Left lung (tissue), 10 donors: ENCODE results near the gene JKAMP. TPM values are rescaled to one million over a fixed set of nuclear protein-coding genes. Genes with fewer than 3 reads are reported as not detected.

Source experiments
- ATAC-seq: fragments of 200-7000 bp; cut with Tn5 transposase; one replicate; pipeline ENCODE4 v1.9.1; 2020; ENCODE audit warnings: moderate library complexity
- DNase-seq, 4 donors: peaks; one replicate each; pipeline ENCODE4 v3.0.0-alpha.2; 2013 to 2020
- H3K27ac ChIP-seq, 2 donors: fragments of 200-600 bp; sonication (generic) in 1 of 2; one replicate each; pipeline versions ENCODE4 v1.5.0 to v1.8.0; 2020 to 2021
- H3K27me3 ChIP-seq, 2 donors: fragments of 200-600 bp; sonication (generic) in 1 of 2; one replicate each; pipeline versions ENCODE4 v1.5.0 to v1.8.0; 2020 to 2021
- H3K36me3 ChIP-seq, 2 donors: fragments of 200-600 bp; sonication (generic) in 1 of 2; one replicate each; pipeline versions ENCODE4 v1.5.0 to v1.8.0; 2020 to 2021
- H3K4me1 ChIP-seq, 2 donors: fragments of 200-600 bp; one replicate each; pipeline ENCODE4 v1.8.0; 2021
- H3K4me3 ChIP-seq, 2 donors: fragments of 200-600 bp; sonication (generic) in 1 of 2; one replicate each; pipeline versions ENCODE4 v1.5.0 to v1.8.0; 2020 to 2021; ENCODE audit warnings: mild to moderate bottlenecking in 1 of 2
- H3K9me3 ChIP-seq, 2 donors: fragments of 200-600 bp; sonication (generic) in 1 of 2; one replicate each; pipeline versions ENCODE4 v1.5.0 to v1.8.0; 2020 to 2021
- intact Hi-C, 2 donors: fragments of 100-400 bp; cut with DNase I; formaldehyde crosslinking; loops; one replicate each; pipeline versions ENCODE4 v1.11.2 to v1.14.2; 2022
- polyA plus RNA-seq, 6 donors: library from polyadenylated mRNA; unstranded; fragments of 120-200 nt; gene quantifications; one replicate each; pipeline ENCODE4 v1.2.1, GENCODE V29; 2013; ENCODE audit not compliant: insufficient read length in 6 of 6
- total RNA-seq, 2 donors: library from RNA; stranded (reverse); fragmentation: NEBNext Ultra II Directional; extraction: Animal tissue kit (Norgen Biotek cat#: 25700); gene quantifications; one replicate each; pipeline ENCODE4 v1.2.1, GENCODE V29; 2021
- TF ChIP-seq, protein P1 (sequence below), 2 donors: fragments of 200-600 bp; sonication (generic) in 1 of 2; IDR thresholded peaks; one replicate each; pipeline versions ENCODE4 v1.5.0 to v1.8.0; 2021; ENCODE audit warnings: antibody characterized with exemption in 2 of 2
- donor health status: DM: no; HTN: yes; CAD: no.
- donor health status: DM: no; HTN: no; CAD: no.

Gene JKAMP
- total and polyA plus RNA-seq, 8 donors, result 41.6 to 90.1 (median 81.2) TPM

DNA sequence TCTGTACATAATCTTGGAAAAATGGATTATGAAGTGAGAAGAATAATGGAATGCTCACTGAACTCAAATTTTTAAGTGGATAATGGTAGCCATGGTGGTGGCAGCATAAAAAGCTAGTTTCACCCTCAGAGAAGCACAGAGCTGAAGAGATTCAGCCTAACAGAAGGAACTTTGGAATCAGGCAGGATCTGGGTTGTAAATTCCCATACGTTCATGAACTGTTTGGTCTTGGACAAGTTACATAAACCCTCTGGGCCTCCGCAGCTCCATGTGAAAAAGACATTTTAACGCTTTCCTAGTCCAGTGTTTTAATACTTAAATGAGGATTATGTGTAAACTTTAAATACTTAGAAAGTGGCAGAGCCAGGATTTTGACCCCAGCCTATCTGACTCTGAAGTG, 26.6 kb downstream of the JKAMP start:
- H3K27ac ChIP-seq, result no peak overlapping the region
- no peak for DNase-seq
- no peak for ATAC-seq
- no peak overlapping the region for H3K4me3 ChIP-seq
- H3K9me3 ChIP-seq, result no peaks in the 10 kb centered on the region
- H3K36me3 ChIP-seq, result no peaks in the 10 kb centered on the region
- H3K27me3 ChIP-seq, result no peaks in the 10 kb centered on the region
- H3K4me1 ChIP-seq, result no peaks in the 10 kb centered on the region
- intact Hi-C loops, result no loop called here
- TF ChIP-seq, protein P1, sequence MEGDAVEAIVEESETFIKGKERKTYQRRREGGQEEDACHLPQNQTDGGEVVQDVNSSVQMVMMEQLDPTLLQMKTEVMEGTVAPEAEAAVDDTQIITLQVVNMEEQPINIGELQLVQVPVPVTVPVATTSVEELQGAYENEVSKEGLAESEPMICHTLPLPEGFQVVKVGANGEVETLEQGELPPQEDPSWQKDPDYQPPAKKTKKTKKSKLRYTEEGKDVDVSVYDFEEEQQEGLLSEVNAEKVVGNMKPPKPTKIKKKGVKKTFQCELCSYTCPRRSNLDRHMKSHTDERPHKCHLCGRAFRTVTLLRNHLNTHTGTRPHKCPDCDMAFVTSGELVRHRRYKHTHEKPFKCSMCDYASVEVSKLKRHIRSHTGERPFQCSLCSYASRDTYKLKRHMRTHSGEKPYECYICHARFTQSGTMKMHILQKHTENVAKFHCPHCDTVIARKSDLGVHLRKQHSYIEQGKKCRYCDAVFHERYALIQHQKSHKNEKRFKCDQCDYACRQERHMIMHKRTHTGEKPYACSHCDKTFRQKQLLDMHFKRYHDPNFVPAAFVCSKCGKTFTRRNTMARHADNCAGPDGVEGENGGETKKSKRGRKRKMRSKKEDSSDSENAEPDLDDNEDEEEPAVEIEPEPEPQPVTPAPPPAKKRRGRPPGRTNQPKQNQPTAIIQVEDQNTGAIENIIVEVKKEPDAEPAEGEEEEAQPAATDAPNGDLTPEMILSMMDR (IDR thresholded peaks at IDR 0.05), result no peak

DNA sequence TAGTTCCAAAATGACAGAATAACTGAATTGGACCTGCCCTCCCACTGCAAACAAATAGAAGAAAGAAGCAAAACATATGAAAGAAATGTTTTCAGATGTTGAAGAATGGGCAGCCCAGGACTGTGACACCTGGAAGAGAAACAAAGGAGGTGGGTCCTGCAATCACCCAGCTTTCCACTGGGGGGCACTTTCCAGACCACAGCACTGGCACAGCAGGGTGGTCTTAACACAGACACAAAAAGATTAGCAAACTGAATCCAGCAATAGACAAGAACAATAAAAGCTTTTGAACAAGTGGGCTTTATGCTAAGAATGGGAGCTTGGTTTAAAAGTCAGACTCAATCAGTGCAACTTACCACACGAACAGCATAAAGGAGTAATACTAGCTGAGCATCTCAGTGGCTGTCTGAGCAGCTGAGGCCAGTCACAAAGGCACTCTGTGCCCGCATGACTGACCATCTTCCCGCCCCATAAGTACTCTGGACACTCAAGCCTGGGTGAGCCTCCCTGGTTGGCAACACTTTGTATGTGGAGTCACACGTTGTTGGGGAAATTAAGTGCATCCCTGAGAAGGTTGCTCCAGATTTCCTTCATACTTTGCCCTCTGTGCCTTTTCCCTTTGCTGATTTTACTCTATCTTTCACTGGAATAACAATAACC, 27.7 kb downstream of the JKAMP start:
- DNase-seq (no peak), ATAC-seq (no peak)
- TF ChIP-seq, protein P1 (IDR thresholded peaks at IDR 0.05), result peak in 1 of 2 donors; percentile 26
- H3K4me3 ChIP-seq, result no peak overlapping the region
- H3K27ac ChIP-seq, result no peak overlapping the region
- no peaks in the 10 kb centered on the region for H3K4me1 ChIP-seq
- intact Hi-C loops, result no loop called here
- no peaks in the 10 kb centered on the region for H3K36me3 ChIP-seq
- H3K9me3 ChIP-seq, result no peaks in the 10 kb centered on the region
- H3K27me3 ChIP-seq, result no peaks in the 10 kb centered on the region

DNA sequence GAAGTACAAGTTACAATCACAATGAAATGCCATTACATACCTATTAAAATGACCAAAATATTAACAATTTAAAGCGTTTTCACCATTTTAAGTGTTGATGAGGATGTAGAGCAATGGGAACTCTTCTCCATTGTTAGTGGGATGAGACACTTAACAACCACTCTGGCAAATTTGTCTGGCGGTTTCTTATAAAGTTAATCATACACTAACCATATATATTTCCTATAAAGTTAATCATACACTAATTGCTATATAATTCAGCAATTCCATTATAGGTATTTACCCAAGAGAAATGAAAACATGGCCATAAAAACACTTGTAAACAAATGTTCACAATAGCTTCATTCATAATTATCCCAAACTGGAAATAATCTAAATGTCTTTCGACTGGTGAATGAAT, 35.9 kb downstream of the JKAMP start:
- no peaks in the 10 kb centered on the region for H3K9me3 ChIP-seq
- no peak overlapping the region for H3K27ac ChIP-seq
- H3K36me3 ChIP-seq, result no peaks in the 10 kb centered on the region
- TF ChIP-seq, protein P1 (IDR thresholded peaks at IDR 0.05), result no peak
- DNase-seq (no peak), ATAC-seq (no peak)
- no peaks in the 10 kb centered on the region for H3K27me3 ChIP-seq
- H3K4me1 ChIP-seq, result no peaks in the 10 kb centered on the region
- H3K4me3 ChIP-seq, result no peak overlapping the region
- intact Hi-C loops, result no loop called here

DNA sequence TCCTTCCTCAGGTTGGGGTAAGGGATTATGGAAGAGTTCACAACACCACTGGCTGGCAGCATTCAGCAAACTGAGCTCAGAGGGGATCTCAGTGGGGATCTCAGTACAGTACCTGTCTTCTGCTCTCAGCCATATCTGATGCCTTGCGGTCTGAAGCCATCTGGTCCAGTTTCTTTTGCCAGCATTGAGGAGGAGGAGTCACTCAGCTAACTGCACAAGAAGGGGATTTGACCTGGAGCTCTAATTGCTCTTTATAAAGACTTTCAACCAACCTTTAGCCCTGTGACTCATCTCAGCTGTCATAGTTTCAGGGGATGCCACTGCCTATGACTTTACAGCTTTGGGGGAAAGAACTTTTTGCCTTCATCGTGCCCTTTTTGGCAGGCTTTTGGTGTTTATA, 44.9 kb downstream of the JKAMP start:
- no peak for ATAC-seq
- Histone ChIP-seq H3K9me3 (peaks cover 0 to 6% of the 10 kb centered on the region in 2 donors), H3K4me3 (no peak overlapping the region), H3K36me3 (no peaks in the 10 kb centered on the region), H3K27ac (no peak overlapping the region), H3K27me3 (no peaks in the 10 kb centered on the region), H3K4me1 (no peaks in the 10 kb centered on the region)
- intact Hi-C loops, result no loop called here
- TF ChIP-seq, protein P1 (IDR thresholded peaks at IDR 0.05), result no peak
- no peak for DNase-seq

DNA sequence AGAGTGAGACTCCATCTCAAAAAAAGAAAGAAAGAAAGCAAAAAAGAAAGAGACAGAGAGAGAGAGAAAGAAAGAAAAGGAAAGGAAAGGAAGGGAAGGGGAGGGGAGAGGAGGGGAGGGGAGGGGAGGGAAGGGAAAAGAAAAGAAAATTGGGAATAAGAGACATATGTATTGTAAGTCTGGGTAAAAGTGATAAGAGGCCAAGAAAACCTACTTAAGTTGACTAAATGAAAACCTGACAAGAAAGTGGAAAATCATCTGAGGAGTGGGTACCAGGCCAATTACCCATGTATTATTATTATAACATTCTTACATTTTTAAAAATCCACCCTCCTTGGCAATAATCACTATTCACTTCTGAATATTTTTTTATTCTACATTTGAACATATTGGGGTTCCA, 46.0 kb downstream of the JKAMP start:
- H3K27me3 ChIP-seq, result no peaks in the 10 kb centered on the region
- peaks cover 0 to 6% of the 10 kb centered on the region in 2 donors for H3K9me3 ChIP-seq
- H3K27ac ChIP-seq, result no peak overlapping the region
- intact Hi-C loops, result no loop called here
- ATAC-seq (no peak), DNase-seq (no peak)
- no peaks in the 10 kb centered on the region for H3K4me1 ChIP-seq
- TF ChIP-seq, protein P1 (IDR thresholded peaks at IDR 0.05), result no peak
- H3K36me3 ChIP-seq, result no peaks in the 10 kb centered on the region
- H3K4me3 ChIP-seq, result no peak overlapping the region
